Measurements from ENCODE around the gene ARHGAP42. TPM values are rescaled to one million over a fixed set of nuclear protein-coding genes. Genes with fewer than 3 reads are reported as not detected.

Gene ARHGAP42
- total RNA-seq, 1 experiment from 2014 or later, result 39.1 TPM

DNA sequence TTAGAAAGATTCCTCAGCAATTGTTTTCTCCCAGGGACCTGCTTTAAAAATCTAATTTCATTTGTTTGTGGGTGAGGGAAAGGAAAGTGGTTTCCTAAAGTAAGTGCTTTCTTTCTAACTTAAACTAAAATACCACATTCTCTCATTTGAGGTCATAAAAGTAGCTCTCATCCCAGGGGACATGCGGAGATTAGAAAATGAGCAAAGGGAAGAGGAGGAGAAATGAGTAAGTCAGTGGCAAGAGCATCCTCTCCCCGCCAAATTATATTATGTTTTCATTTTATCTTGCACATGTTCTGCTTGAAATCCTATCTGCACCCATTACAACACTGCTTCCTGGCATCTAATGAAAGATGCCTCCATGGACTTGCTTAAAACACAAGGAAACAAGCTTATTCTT is 191.4 kb downstream of the ARHGAP42 start:
- no peaks in the 10 kb centered on the region for H3K27me3 ChIP-seq (ENCODE audit: insufficient read depth, low read length)
- TF ChIP-seq CTCF (conservative IDR thresholded peaks at IDR 0.05), result no peak
- no peaks in the 10 kb centered on the region for H3K79me1 ChIP-seq (ENCODE audit: insufficient read depth, low read depth, low read length, poor library complexity, severe bottlenecking)
- no peak overlapping the region for H4K91ac ChIP-seq (ENCODE audit: insufficient read length, low read depth, low read length)
- no peak for DNase-seq
- no peak overlapping the region for H2BK120ac ChIP-seq (ENCODE audit: low read depth, low read length, poor library complexity, severe bottlenecking)
- no peak overlapping the region for H2BK15ac ChIP-seq (ENCODE audit: low read depth, low read length)
- H3K27me3 Mint-ChIP-seq (ENCODE audit: low read depth), result no peaks in the 10 kb centered on the region
- peaks cover 12 to 15% of the 10 kb centered on the region in 2 experiments; a peak in 3 of 5 replicates for H3K9me3 Mint-ChIP-seq
- no peaks in the 10 kb centered on the region; the same call in 1 of the 2 replicates for H3K4me1 ChIP-seq (ENCODE audit: insufficient read depth, low read length)
- H2AFZ ChIP-seq (ENCODE audit: low read length), result no peak overlapping the region
- no peak overlapping the region for H3K18ac ChIP-seq (ENCODE audit: insufficient read length, low read depth, low read length)
- H3K9me3 ChIP-seq (ENCODE audit: control insufficient read depth, low read depth, low read length), result no peaks in the 10 kb centered on the region
- H3K23ac ChIP-seq (ENCODE audit: insufficient read length, low read depth, low read length), result no peak overlapping the region
- no peak overlapping the region for H2BK12ac ChIP-seq (ENCODE audit: insufficient read length, low read depth, low read length)
- no peak overlapping the region for H3K9ac ChIP-seq (ENCODE audit: extremely low read depth, insufficient read length, low read length)
- no peak overlapping the region for H4K8ac ChIP-seq (replicated peaks; ENCODE audit: insufficient read length, low read depth, low read length)
- no peak overlapping the region for H3K14ac ChIP-seq (ENCODE audit: insufficient read depth, low read length)
- H4K20me1 ChIP-seq (ENCODE audit: control insufficient read depth, insufficient read depth, insufficient read length), result no peaks in the 10 kb centered on the region
- no peak overlapping the region for H2AK5ac ChIP-seq (ENCODE audit: insufficient read length, low read length)
- H3K23me2 ChIP-seq (ENCODE audit: insufficient read length, low read depth, low read length, poor library complexity, severe bottlenecking), result no peaks in the 10 kb centered on the region
- H2BK20ac ChIP-seq (ENCODE audit: low read depth, low read length, poor library complexity, severe bottlenecking), result no peak overlapping the region
- no peak overlapping the region for H3K4ac ChIP-seq (ENCODE audit: low read depth, low read length)
- peaks cover 10 to 25% (median 14%) of the 10 kb centered on the region in 3 experiments for H3K36me3 Mint-ChIP-seq (ENCODE audit: insufficient read depth in 1 of 3, low read depth in 3 of 3)
- H3K4me1 Mint-ChIP-seq, result peaks cover 42 to 49% of the 10 kb centered on the region in 2 experiments
- H3K4me3 Mint-ChIP-seq, result no peak overlapping the region
- no peak overlapping the region for H4K5ac ChIP-seq (ENCODE audit: insufficient read length, low read depth, low read length)
- H2BK5ac ChIP-seq (ENCODE audit: insufficient read length, low read length), result no peak overlapping the region
- no peak overlapping the region for H3K4me2 ChIP-seq (ENCODE audit: insufficient read depth, insufficient read length, low read length)
- H3T11ph ChIP-seq (ENCODE audit: low read length), result no peak overlapping the region
- H3K27ac Mint-ChIP-seq, result no peak overlapping the region
- no peaks in the 10 kb centered on the region for H3K79me2 ChIP-seq (ENCODE audit: insufficient read depth, low read length)
- H3K27ac ChIP-seq (ENCODE audit: insufficient read length, low read depth, low read length), result no peak overlapping the region
- whole genome bisulfite sequencing (ENCODE audit: extremely low coverage, insufficient read length, low lambda C conversion rate), result no CpG with 5 or more reads among the region's 2 CpGs
- H3K56ac ChIP-seq (ENCODE audit: insufficient read length, low read depth, low read length), result no peak overlapping the region

Measured in H9 (cell line).